HG03097 (cell line): ENCODE data around the gene RTEL1.
"Not testable (repeated sequence)": the region's sequence is repeated elsewhere in the genome, so short reads cannot be mapped to it uniquely, and the experiment has no call there.

Experiments
- ATAC-seq: cut with Tn5 transposase; IDR thresholded peaks from one replicate; pipeline ENCODE4 v1.9.1; 2021; ENCODE audit not compliant: unreplicated experiment, low FRiP score

RTEL1 gene

DNA sequence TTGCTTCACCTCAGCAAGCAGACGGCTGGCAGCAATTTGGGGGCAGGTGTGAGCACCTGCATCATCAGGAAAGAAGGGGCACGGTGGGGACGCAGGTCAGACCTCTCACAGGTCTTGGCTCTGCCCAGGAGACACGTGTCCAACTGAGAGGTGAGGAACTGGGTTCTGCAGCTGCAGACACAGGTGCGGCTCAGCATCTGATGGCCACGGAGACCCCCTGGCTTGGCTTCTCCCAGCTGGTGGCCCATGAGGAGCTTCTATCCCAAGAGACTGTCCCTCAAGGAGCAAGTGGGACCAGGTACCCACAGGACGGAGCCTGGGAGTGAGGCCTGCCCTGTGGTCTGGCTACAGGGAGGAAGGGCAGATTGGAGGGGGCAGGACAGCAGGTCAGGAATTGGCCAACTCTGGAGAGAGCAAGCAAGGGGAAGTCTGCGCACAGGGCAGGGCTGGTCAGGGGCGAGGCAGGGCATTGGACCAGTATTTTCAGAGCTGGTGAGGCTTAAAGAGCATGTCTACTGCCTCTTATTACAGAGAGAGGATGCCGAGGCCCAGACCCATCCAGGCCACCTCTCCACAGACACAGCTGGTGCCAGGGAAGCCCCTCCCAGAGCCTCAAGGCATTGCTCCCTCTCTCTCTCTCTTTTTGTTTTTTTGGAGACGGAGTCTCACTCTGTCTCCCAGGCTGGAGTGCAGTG lies 9.1 kb upstream of the RTEL1 start:
- ATAC-seq = no peak

DNA sequence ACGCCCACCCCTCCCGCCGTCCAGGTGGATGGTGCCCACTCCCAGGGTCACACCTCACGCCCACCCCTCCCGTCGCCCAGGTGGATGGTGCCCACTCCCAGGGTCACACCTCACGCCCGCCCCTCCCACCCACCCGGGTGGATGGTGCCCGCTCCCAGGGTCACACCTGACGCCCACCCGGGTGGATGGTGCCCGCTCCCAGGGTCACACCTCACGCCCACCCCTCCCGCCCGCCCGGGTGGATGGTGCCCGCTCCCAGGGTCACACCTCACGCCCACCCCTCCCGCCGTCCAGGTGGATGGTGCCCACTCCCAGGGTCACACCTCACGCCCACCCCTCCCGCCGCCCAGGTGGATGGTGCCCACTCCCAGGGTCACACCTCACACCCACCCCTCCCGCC lies 7.6 kb upstream of the RTEL1 start:
- not testable (repeated sequence) for ATAC-seq

DNA sequence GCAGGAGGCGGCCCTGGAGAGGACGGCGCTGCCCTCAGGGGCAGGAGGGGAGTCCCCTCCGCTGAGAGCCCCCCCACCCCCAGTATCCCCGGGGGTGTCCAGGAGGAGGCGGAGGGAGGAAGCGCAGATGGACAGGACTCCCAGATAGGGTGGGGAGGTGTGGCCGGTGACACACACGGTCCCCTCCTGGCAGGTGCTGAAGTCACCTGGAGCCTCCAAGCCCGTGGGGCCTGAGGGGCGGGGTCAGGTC lies 6.2 kb upstream of the RTEL1 start:
- ATAC-seq = no peak

DNA sequence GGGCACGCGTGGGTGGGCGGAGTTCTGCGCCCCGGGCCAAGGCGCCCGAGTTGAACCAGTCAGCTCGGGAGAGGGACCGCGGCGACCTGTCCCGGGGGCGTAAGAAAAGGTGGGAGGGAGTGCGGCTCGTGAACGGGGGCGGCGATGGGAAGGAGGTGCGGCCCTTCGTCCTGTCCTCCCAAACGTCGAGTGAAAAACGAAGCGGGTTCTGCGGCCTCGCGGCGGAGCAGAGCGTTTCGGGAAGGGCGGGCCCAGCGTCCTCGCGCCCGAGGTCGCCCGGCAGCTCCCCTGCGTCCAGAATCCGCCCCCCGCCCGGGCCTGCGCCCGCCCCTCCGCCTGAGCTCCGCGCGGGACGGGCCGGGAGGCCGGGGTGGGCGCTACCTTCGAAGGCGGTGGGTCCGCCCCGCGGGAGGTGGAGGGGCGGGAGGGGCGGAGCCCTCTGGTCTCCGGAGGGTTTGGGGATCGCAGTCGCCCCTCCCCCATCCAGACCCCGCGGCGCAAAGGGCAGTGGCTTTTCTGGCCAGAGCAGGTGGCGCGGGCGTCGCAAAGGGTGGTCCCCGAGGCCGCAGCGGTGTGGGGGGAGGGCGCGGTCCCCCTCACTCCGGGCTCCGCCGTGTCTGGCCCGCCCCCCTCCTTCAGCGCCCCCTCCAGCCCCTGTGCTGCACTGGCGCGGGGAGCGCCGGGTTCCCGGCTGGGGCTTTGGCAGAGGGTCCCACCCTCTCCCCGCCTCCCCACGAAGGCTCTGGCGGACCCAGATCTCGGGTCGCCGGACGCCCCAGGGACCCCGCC lies 5.7 kb upstream of the RTEL1 start:
- ATAC-seq = no peak

DNA sequence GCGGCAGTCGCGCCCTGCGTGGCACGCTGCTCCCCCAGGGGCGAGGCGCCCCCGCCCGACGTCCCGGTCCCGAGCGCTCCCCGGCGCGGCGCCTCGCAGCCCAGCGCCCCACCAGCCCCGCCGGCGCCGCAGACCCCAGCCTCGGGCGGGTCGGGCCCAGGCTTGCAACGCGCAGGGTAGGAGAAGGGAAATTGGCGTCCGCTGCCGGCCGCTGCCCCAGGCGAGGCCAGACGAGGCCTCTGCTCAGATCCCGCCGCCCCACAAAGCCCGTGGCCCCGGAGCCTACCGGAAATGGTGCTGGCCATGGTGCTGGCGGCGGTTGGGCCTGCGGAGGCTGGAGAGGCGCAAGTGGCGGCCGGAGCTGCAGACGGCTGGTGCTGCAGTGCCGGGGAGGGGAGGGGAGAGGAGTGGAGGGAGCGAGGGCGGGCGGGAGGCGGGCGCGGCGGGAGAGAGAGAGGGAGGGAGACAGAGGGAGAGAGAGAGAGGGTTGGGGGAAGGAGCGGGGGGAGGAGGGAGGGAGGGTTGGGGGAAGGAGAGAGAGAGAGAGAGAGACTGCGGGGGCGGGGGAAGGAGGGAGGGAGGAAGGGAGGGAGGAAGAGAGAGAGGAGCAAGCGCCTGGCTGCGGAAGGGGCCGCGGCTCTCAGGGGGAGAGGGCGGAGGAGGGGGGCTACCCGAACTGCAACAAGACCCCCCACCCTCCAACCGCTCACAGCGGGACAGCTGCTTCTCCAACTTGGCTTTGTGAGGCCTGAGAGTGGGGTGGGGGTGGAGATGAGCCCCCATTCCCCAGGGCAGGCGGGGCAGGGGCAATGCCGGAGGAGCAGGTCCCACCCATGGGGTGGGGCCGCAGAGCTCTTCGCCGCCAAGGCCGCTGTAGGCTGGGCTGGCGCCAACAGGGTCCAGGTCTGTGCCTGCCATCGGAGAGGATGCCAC lies 4.8 kb upstream of the RTEL1 start, which contains the start of gene STMN3:
TSS of gene STMN3 (minus strand) at position 384 of the 933 bp plus-strand sequence. CDS start at position 305, 79 bp downstream.
- no peak for ATAC-seq

DNA sequence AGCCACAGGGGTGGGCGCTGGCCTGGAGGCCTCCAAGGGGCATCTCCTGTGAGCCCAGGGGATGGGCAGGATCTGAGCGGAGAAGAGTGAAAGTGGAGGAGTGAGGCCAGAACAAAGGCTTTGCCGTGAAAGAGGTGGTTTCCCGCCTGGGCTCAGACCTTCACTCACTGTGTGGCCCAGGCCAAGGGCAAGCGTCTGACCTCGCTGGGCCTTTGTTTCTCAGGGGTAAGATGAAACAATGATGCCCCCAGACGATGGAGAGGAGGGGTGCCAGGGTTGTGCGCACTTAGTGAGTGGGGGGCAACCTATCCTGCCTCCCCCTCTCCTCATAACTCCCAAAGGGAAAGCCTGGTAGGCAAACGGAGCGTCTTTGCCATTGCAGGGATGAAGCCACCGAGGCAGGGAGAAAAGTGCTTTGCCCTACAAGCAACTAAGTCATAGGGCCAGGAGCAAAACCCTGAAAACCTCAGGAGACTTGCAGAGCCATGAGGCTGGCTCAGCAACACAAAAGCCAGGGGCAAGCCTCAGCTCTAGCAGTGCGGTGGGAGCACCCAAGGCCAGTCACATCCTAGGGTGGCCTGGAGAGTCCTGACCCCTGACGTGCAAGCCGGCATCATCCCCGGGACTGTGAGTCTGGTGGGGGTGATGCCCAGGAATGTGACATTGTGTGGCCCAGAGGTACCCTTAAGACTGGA lies 4.0 kb upstream of the RTEL1 start:
- ATAC-seq = no peak

DNA sequence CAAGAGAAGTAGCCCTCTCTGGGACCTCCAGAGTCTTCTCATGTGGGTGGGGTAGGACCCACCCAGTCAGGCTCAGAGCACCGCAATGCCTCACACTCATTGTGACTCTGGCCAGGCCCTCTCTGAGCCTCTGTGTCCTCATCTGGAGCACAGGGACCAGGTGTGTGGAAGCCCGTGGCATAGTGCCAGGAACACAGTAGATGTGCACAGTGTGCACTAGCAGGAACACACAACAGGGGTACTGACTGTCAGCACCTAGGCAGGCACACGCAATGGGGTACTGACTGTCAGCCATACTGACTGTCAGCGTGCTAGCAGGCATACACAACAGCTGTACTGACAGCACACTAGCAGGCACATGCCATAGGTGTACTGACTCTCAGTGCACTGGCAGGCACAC lies 2.9 kb upstream of the RTEL1 start:
- no peak for ATAC-seq

DNA sequence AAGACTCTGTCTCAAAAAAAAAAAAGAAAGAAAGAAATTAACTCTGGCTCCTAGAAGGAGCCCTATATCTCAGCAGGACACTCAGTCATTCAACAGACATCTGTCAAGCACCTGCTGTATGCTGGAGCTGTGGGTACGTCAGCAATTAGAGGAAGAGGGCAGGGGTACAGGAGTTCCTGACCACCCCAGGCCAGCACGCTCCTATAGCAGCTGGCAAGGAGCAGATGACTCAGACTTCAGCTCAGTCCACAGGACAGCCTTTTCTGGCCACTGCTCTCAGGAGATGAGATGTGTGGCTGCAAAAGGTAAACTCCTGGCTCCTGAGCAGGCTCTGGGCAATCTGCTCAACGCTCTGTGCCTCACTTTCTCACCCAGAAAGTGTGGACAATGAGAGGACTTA lies 1.7 kb upstream of the RTEL1 start:
- no peak for ATAC-seq

DNA sequence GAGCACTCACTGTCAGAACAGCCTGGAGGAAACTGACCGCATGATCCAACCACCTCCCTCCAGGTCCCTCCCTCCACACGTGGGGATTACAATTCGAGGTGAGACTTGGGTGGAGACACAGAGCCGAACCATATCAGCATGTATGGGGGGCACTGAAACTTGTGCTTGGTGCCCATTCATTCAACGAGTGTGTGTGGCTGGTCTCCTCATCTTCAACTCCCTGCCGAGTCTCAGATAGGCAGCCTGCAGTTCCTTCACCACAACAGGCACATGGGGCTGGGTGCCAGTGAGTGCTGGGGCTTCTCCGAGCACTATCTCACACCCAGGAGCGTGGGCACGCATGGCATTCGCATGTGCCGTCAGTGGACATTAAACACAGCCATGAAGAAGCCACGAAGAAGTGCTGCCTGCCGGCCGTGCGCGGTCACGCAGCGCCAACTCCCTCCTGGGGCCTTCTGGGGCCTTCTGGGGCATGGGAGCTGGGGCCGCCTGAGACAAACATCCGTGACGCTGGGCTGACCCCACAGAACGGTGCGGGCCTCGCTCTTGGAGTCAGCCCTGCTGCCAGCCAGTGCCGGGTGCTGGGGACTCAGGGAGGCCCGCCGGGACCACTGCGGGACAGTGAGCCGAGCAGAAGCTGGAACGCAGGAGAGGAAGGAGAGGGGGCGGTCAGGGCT lies 714 bp upstream of the RTEL1 start:
- peak; percentile 2 for ATAC-seq

DNA sequence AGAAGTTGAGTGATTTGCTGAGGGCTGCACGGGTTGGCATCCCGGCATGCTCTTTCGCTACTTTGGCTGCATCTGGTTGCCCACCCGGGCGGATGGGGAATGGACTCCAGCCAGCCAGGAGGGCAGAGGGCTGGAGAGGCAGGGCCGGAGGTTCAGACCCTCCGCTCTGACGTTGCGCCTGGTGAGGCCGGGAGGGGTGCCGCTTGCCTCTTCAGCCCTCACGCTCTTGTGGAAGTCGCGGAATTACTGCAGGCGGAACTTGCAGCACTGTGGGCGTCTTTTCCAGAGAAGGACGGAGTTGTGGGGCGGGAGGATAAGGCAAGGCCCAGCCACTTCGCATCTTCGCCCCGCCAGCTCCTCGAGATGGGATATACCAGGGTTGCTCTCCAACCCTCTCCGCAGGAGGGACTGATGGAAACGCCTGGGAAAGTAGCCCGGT lies 656 bp downstream of the RTEL1 start:
- ATAC-seq = peak; percentile 9

DNA sequence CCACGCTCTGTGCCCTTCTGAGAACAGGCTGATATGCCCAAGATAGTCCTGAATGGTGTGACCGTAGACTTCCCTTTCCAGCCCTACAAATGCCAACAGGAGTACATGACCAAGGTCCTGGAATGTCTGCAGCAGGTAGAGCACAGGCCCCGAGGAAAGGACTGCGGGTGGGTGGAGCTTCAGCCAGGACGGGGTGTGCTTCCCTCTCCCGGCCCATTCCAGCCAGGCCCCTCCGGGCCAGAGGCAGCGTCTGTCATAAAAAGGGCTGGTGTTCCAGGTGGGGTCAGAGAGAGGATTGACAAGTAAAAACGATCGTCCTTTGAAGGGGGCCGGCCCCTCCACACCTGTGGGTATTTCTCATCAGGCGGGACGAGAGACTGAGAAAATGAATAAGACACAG lies 1.3 kb downstream of the RTEL1 start:
- ATAC-seq = no peak

DNA sequence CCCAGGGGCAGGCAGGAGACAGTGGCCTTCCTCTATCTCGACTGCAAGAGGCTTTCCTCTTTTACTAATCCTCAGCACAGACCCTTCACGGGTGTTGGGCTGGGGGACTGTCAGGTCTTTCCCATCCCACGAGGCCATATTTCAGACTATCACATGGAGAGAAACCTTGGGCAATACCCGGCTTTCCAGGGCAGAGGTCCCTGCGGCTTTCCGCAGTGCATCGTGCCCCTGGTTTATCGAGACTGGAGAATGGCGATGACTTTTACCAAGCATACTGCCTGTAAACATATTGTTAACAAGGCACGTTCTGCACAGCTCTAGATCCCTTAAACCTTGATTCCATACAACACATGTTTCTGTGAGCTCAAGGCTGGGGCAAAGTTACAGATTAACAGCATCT lies 2.1 kb downstream of the RTEL1 start:
- ATAC-seq = not testable (repeated sequence)

DNA sequence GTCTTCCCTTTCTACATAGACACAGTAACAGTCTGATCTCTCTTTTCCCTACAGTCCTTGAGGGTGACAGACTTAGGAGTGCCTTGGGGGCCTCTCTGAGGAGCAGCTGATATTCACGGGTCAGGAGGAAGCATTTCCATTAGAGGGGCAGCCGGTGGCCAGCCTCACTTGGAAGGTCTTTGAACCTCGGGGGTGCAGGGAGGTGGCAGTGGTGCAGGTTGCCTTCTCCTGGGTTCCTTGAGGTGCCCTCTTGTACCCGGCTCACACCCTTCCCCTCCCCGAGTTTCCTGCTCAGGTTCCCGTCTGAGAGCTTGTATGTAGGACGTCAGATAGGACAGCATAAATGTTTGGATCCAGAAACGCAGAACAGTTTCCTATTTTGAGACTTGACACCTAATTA lies 2.5 kb downstream of the RTEL1 start:
- ATAC-seq = no peak

DNA sequence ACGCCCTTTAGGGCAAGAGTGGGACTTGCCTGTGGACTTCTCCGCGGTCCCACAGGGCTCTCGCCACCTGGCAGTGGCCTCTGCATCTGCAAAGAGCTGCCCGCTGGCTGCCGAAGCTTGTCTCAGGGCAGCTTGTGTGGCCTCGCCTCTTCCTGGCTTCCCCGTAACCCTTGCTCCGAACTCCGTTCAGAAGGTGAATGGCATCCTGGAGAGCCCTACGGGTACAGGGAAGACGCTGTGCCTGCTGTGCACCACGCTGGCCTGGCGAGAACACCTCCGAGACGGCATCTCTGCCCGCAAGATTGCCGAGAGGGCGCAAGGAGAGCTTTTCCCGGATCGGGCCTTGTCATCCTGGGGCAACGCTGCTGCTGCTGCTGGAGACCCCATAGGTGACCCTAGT lies 3.0 kb downstream of the RTEL1 start:
- no peak for ATAC-seq

DNA sequence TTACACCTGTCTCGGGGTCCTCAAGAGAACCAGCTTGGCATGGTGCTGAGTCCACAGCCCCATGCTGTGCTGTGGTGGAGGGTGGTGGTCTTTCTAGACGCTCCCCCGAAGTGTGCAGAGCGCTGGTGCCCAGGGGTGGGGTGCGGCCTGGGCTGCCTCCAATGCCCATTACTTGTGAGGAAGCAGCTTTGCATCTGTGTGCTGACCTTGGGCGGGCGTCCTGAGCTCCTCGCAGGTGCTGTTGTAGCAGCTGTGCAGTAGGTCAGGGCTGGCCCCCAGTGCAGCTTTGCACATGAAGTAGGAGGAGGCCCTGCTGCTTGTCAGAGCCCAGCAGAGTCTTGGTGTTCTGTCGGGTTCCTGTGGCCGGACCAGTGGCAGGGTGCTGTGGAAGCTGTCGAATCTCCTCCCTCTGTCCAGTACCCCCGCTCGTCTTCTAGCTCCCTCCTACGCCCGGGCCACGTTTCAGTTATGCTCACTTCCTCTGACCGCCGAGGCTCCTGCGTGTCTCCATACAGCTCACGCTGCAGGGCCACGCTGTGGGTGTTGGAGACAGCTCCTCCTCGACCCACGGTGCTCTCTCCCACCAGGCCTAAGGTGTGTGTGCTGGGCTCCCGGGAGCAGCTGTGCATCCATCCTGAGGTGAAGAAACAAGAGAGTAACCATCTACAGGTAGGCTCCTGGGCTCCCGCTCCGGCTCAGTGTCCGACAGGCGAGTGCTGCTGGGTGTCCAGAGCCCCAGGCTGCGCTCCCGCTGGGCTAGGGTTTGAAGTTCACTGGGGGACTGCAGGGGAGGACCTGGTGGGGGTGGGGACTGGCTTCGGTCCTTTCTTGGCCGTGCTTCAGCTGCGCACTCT lies 4.1 kb downstream of the RTEL1 start:
- no peak for ATAC-seq

DNA sequence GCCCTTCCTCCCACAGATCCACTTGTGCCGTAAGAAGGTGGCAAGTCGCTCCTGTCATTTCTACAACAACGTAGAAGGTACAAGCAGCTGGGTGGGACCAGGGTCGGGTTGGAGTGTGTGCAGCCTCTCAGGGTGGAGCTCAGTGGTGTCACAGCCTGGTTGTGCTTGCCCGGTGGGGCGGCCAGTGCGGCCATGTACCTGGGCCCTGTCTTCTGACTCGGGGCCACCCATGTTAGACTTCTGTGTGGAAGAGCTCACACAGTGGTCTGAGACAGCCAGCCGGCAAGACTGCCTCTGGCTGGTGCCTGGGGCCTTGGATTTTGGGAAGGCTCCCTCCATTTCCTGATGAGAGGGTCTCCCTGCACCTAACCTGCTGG lies 4.7 kb downstream of the RTEL1 start:
- no peak for ATAC-seq

DNA sequence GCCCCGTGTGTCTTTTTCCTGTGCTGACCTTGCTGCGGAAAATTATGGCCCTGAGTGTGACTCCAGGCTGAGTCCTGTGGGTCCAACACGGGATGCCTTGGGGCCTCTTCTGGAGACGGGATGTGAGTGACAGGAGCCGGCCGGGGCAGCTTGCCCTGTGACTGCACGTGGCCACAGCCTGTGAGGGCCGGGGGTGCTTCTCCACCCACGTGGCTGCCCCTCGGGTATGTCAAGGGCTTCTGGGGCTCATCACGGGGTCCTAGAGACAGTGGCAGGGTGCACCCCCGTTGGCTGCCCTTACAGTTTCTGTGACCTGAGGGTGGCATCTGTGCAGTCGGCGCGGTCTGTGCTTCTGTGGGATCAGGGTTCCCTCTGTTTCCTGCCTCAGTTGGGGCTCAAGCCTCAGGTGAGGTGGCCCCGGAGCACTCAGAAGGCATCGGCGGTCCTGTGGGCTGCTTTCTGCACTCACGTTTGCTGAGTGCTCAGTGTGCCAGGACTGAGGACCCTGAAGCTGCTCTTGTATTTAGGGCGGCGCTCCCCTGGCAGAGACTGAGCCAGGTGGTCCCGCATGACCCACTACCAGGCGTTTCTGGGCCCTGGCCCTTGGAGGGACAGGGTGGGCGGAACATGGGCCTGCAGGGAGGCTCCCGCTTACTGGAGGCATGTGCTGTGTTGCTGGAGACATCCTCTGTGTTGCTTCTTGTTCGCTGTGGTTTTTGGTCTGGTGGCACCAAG lies 5.4 kb downstream of the RTEL1 start:
- ATAC-seq = no peak

DNA sequence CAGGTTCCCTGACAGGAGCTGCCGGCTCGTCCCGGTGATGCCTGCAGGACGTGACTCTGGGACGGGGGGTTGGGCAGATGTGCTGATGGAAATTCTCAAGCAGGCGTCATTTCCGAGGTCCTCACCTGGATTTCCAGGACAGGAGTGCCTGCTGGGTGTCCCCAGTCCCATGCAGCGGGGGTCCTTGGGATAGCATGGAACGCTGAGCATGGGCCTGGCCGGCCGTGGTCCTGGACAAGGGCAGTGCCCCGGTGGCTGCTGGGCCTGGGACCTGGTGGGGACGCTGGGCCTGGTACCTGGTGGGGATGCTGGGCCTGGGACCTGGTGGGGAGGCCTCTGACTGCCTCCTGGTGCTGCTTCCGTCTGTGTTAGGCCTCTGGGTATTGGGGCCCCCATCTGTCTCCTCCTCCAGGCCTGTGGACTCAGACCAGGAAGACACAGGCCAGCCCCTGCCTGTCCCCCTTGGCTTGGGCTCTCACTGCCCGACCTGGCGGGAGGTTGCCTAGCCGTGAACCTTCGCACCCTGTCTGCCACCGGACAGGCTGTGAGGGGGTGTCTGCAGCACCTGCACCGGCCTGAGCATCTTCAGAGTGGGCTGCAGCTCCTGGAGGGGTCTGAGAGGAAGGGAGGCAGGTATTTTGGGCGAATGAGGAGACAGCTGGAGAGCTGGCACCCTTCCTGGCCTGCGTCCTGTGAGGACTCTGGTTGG lies 6.2 kb downstream of the RTEL1 start:
- ATAC-seq = no peak
